H1 (cell line): Measurements from ENCODE around the gene PMS1. TPM values are rescaled to one million over a fixed set of nuclear protein-coding genes. Genes with fewer than 3 reads are reported as not detected.

Experiments used
- FOSL1 ChIP-seq: IDR thresholded peaks from 2 replicates; pipeline ENCODE4 v1.6.1; 2011; ENCODE audit warnings: mild to moderate bottlenecking, low read depth, low read length, moderate library complexity; ENCODE audit not compliant: insufficient read depth
- SUZ12 ChIP-seq: fragments of 200-600 bp; sonication (generic); IDR thresholded peaks from 2 replicates; pipeline ENCODE4 v1.6.1; 2012; ENCODE audit warnings: mild to moderate bottlenecking, inconsistent platforms, low read length, moderate library complexity, mixed read lengths
- polyA plus RNA-seq, 7 experiments: library from polyadenylated mRNA; depleted of rRNA in 3 of 7; stranded (reverse) in 5 of 7; unstranded in 2 of 7; fragments of >200 nt in 5 of 7; fragments of 200-250 nt in 2 of 7; gene quantifications; 1 replicate in 5 of 7; 2 replicates in 1 of 7; 4 replicates in 1 of 7; pipeline versions ENCODE4 v1.2.1 to v1.2.3, GENCODE V29; 2011 to 2013; ENCODE audit warnings: missing spikeins in 2 of 7, mixed read lengths in 2 of 7
- total RNA-seq: library from RNA; stranded (reverse); fragmentation: NEBNext Ultra II Directional; extraction: Animal tissue kit (Norgen Biotek cat#: 25700); gene quantifications from 2 replicates; pipeline ENCODE4 v1.2.1, GENCODE V29; 2021

The PMS1 gene
- total and polyA plus RNA-seq, 2 of the 8 experiments (the other 6 are each of a cell fraction or from before 2014, with no cell fraction given) = 13.1 to 59.7 TPM

- TF ChIP-seq FOSL1 (no peak), SUZ12 (no peak)
Measured at GRCh38 chr2:189802396-189802912, 18.2 kb downstream of the PMS1 start (continued).
